Measurements from ENCODE around the gene NTSR2. TPM values are rescaled to one million over a fixed set of nuclear protein-coding genes. Genes with fewer than 3 reads are reported as not detected.

NTSR2 gene
- total and polyA plus RNA-seq, 8 donors, result not detected

DNA sequence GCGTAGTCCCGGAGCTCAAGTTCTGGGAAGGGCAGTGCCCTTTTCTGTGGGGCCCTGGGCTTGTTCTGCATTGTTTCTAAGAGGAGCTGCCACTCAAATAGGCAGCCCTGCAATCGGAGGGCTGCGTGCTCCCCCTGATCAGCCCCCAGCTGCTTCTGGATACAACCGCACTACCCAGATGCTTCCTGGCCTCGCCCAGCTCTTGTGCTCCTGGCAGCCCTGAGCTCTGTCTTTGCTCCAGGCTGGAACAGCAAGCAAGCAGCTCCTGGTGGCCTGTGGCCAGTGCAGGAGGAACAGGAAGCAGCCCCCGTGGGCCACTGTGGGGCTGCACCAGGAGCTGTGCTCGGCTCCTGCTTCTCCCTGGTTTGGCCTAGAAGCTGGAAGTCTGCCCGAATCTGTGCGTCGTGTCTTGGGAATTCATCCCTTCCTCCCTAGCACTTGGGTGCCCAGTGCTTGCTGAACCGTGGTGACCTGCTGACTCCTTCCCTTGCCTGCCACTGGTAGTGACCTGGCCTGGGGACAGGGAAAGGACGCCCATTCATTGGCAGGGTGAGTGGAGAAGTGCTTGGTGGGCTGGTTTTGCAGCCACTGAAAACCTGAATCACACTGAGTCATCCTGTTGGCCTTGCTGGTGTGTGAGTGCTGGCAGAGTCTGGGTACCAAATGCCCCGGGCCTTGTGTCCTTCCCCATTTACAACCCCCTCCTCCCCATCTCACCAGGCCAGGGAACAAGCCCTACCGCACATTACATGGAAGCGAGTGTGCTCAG, 27.3 kb upstream of the NTSR2 start:
- H3K27me3 ChIP-seq, result no peaks in the 10 kb centered on the region
- no peaks in the 10 kb centered on the region for H3K36me3 ChIP-seq
- DNase-seq, result peak in 1 of 2 donors; percentile 54
- TF ChIP-seq POLR2AphosphoS5 (IDR thresholded peaks at IDR 0.05) (no peak), CTCF (IDR thresholded peaks at IDR 0.05) (no peak), EP300 (IDR thresholded peaks at IDR 0.05) (no peak), POLR2A (IDR thresholded peaks at IDR 0.05) (no peak)
- WGBS, 5 donors, result 39 to 47% (median 44%) methylated on average over 11 to 16 of the region's 16 CpGs
- H3K9me3 ChIP-seq, result no peaks in the 10 kb centered on the region
- intact Hi-C loops (cut with DNase I; ENCODE audit: low total_unique reads), result no loop called here
- no peak overlapping the region for H3K4me3 ChIP-seq
- peak overlapping the region; percentile 16 to 83 (median 70) for H3K27ac ChIP-seq
- peaks cover 9 to 33% (median 14%) of the 10 kb centered on the region in 4 donors for H3K4me1 ChIP-seq

DNA sequence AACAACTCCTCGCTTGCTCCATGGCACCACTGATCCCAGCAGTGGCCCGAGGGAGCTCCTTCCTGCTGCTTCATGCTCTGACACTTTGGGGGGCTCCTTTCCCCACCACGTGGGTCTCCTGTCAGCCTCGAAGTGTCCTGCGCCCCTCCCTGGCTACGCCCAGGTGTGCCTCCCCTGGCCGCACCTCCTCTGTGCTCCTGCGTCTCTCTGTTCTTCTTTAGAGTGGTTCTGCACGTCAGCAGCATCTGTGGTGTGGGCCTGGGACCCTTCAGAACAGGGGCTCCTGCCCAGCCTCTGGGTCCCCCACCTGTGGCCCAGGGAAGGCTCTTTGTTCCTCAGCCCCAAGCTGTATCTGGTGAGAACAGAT, 26.7 kb upstream of the NTSR2 start:
- Histone ChIP-seq H3K27me3 (no peaks in the 10 kb centered on the region), H3K27ac (peak overlapping the region in 4 of 5 donors; percentile 47 to 83 (median 74)), H3K4me3 (no peak overlapping the region), H3K36me3 (no peaks in the 10 kb centered on the region), H3K4me1 (peaks cover 9 to 33% (median 14%) of the 10 kb centered on the region in 4 donors), H3K9me3 (no peaks in the 10 kb centered on the region)
- TF ChIP-seq EP300 (IDR thresholded peaks at IDR 0.05), result no peak
- TF ChIP-seq POLR2AphosphoS5 (IDR thresholded peaks at IDR 0.05), result no peak
- no peak for TF ChIP-seq CTCF (IDR thresholded peaks at IDR 0.05)
- no peak for TF ChIP-seq POLR2A (IDR thresholded peaks at IDR 0.05)
- WGBS, 5 donors, result 57 to 74% (median 59%) methylated on average over 9 of the region's 9 CpGs
- DNase-seq, result no peak
- intact Hi-C loops (cut with DNase I; ENCODE audit: low total_unique reads), result no loop called here

DNA sequence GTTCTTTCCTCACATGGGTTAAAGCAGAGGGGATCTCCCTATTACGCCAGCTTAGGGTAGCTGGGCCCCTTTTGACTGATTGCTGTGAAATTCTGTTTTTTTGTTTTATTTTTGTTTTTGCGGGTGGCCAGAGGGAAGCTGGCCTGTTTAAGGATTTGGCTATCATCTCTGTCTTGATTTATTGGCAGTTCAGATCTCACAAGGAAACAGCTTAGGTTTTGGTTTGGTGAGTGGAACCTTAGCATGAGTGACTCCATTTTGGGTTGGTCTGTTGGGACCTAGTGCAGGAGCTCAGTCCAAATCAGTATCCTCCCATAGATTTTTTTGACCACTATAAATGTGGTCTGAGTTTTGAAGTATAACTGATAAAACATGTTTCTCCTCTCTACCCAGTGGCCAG, 25.6 kb upstream of the NTSR2 start:
- TF ChIP-seq POLR2AphosphoS5 (IDR thresholded peaks at IDR 0.05) (no peak), EP300 (IDR thresholded peaks at IDR 0.05) (no peak), CTCF (IDR thresholded peaks at IDR 0.05) (no peak), POLR2A (IDR thresholded peaks at IDR 0.05) (no peak)
- intact Hi-C loops (cut with DNase I; ENCODE audit: low total_unique reads), result no loop called here
- Histone ChIP-seq H3K9me3 (no peaks in the 10 kb centered on the region), H3K27ac (no peak overlapping the region), H3K4me1 (peaks cover 9 to 33% (median 14%) of the 10 kb centered on the region in 4 donors), H3K27me3 (no peaks in the 10 kb centered on the region), H3K36me3 (no peaks in the 10 kb centered on the region), H3K4me3 (no peak overlapping the region)
- 86 to 95% (median 95%) methylated on average over 2 of the region's 2 CpGs for WGBS, 5 donors
- DNase-seq, result no peak

DNA sequence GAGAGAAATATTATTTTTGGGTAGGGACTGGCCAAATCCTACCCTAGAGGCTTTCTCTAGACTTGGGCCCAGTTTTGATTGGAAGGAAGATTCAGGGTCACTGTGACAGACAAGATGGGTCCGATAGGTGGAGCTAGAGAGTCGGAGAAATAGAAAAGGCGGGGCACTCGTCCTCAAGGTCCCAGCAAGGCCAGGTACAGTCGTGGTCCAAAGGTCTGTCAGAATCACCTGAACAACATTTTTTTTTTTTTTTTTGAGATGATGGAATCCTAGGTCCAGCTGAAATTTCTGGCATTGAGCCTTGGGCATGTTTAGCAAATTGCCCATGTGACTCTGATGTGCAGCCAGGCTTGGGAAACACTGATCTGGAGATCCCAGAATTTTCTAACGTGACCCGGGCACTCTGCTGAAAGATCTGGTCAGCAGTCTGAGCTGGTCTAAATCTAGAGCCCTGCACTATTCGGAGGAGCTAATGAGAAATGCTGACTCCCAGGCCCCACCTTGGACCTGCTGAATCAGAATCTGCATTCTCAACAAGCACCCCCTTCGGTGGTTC, 23.0 kb upstream of the NTSR2 start:
- 11 to 18% (median 17%) methylated on average over 9 of the region's 9 CpGs for WGBS, 5 donors
- no peaks in the 10 kb centered on the region for H3K9me3 ChIP-seq
- no peaks in the 10 kb centered on the region for H3K36me3 ChIP-seq
- intact Hi-C loops (cut with DNase I; ENCODE audit: low total_unique reads), result loop anchor here (5.0 kb wide), 1 partner anchor 84 kb away; no protein-coding TSS in a partner anchor
- TF ChIP-seq CTCF (IDR thresholded peaks at IDR 0.05) (peak in 4 of 7 experiments; percentile 49 to 84 (median 72)), POLR2AphosphoS5 (IDR thresholded peaks at IDR 0.05) (no peak), POLR2A (IDR thresholded peaks at IDR 0.05) (no peak), EP300 (IDR thresholded peaks at IDR 0.05) (no peak)
- H3K4me1 ChIP-seq, result peaks cover 20 to 35% (median 26%) of the 10 kb centered on the region in 4 donors
- H3K27me3 ChIP-seq, result no peaks in the 10 kb centered on the region
- no peak overlapping the region for H3K4me3 ChIP-seq
- DNase-seq, result peak; percentile 74 to 90
- H3K27ac ChIP-seq, result no peak overlapping the region
